Ramos (cell line): Measurements from ENCODE around the gene TGFB1.

Experiments used
- in situ Hi-C: fragments of 300-500 bp; cut with MboI; formaldehyde crosslinking; loops from one replicate; pipeline ENCODE4 v1.14.3; 2022; ENCODE audit warnings: low sequenced_read_pairs; ENCODE audit not compliant: unreplicated experiment

TGFB1 gene

GRCh38 chr19:41323430-41324125, 30.1 kb downstream of the TGFB1 start:
- in situ Hi-C loops = no loop called here

- in situ Hi-C loops = no loop called here
These were observed 30.7 kb downstream of the TGFB1 start for GRCh38 chr19:41323023-41323422.

GRCh38 chr19:41322451-41322850, 31.3 kb downstream of the TGFB1 start:
- in situ Hi-C loops = no loop called here

GRCh38 chr19:41321600-41322270, 32.0 kb downstream of the TGFB1 start:
- in situ Hi-C loops = no loop called here

GRCh38 chr19:41321204-41321599, 32.5 kb downstream of the TGFB1 start:
- in situ Hi-C loops = no loop called here

- in situ Hi-C loops = no loop called here
These were observed 33.2 kb downstream of the TGFB1 start for GRCh38 chr19:41320568-41320967.

- in situ Hi-C loops = no loop called here
These were observed 33.6 kb downstream of the TGFB1 start for GRCh38 chr19:41320185-41320518.

GRCh38 chr19:41319500-41320184, 34.1 kb downstream of the TGFB1 start:
- in situ Hi-C loops = no loop called here

GRCh38 chr19:41318696-41319499, 34.8 kb downstream of the TGFB1 start:
- in situ Hi-C loops = no loop called here

GRCh38 chr19:41316306-41316920, 37.3 kb downstream of the TGFB1 start:
- in situ Hi-C loops = no loop called here

GRCh38 chr19:41311613-41312012, 42.1 kb downstream of the TGFB1 start:
- in situ Hi-C loops = no loop called here

GRCh38 chr19:41311072-41311471, 42.6 kb downstream of the TGFB1 start:
- in situ Hi-C loops = no loop called here

- in situ Hi-C loops = no loop called here
These were observed 43.5 kb downstream of the TGFB1 start, which contains the start of gene CCDC97 for GRCh38 chr19:41310033-41310831. Gene CCDC97 (plus strand): TSS chr19:41310172. CDS start chr19:41310311, 139 bp downstream.

- in situ Hi-C loops = no loop called here
These were observed 44.3 kb downstream of the TGFB1 start for GRCh38 chr19:41309180-41310032.

- in situ Hi-C loops = no loop called here
These were observed 45.1 kb downstream of the TGFB1 start for GRCh38 chr19:41308450-41309179.

- in situ Hi-C loops = no loop called here
These were observed 45.7 kb downstream of the TGFB1 start for GRCh38 chr19:41307954-41308449.

- in situ Hi-C loops = no loop called here
These were observed 46.4 kb downstream of the TGFB1 start for GRCh38 chr19:41307090-41307875.
